Middle frontal gyrus (tissue), 1 donor: ENCODE data around the gene GJA3.

Experiments
- DNase-seq: peaks from one replicate; pipeline ENCODE4 v3.0.0-alpha.2; 2015; ENCODE audit warnings: low spot score; ENCODE audit errors: extremely low spot score

GJA3 gene

GRCh38 chr13:20128459-20128931 lies 32.4 kb downstream of the GJA3 start:
- DNase-seq: no peak

- no peak for DNase-seq
Observed at GRCh38 chr13:20127562-20128458, 33.0 kb downstream of the GJA3 start.

GRCh38 chr13:20127262-20127561 lies 33.6 kb downstream of the GJA3 start:
- no peak for DNase-seq

- DNase-seq: no peak
Observed at GRCh38 chr13:20126541-20127261, 34.2 kb downstream of the GJA3 start.

- no peak for DNase-seq
Observed at GRCh38 chr13:20125783-20126165, 35.1 kb downstream of the GJA3 start.

- no peak for DNase-seq
Observed at GRCh38 chr13:20125129-20125782, 35.6 kb downstream of the GJA3 start.

GRCh38 chr13:20124303-20124702 lies 36.5 kb downstream of the GJA3 start:
- DNase-seq: no peak

GRCh38 chr13:20121159-20121525 lies 39.7 kb downstream of the GJA3 start:
- no peak for DNase-seq

GRCh38 chr13:20119960-20120359 lies 40.9 kb downstream of the GJA3 start:
- no peak for DNase-seq

GRCh38 chr13:20118268-20119140 lies 42.3 kb downstream of the GJA3 start:
- no peak for DNase-seq

GRCh38 chr13:20116213-20116612 lies 44.6 kb downstream of the GJA3 start:
- no peak for DNase-seq

GRCh38 chr13:20114066-20114610 lies 46.7 kb downstream of the GJA3 start:
- DNase-seq: no peak

- no peak for DNase-seq
Observed at GRCh38 chr13:20109037-20109436, 51.8 kb downstream of the GJA3 start.

GRCh38 chr13:20106742-20107141 lies 54.1 kb downstream of the GJA3 start:
- DNase-seq: no peak

- DNase-seq: no peak
Observed at GRCh38 chr13:20105161-20105689, 55.6 kb downstream of the GJA3 start.

- DNase-seq: no peak
Observed at GRCh38 chr13:20102525-20103180, 58.2 kb downstream of the GJA3 start.

GRCh38 chr13:20101467-20102316 lies 59.2 kb downstream of the GJA3 start:
- DNase-seq: no peak

GRCh38 chr13:20099319-20099718 lies 61.5 kb downstream of the GJA3 start:
- DNase-seq: no peak

- no peak for DNase-seq
Observed at GRCh38 chr13:20093951-20094350, 66.9 kb downstream of the GJA3 start.
